Activated effector memory CD4-positive, alpha-beta T cell treated with Interleukin-2 at 50 U/mL for 16 hours (primary cell): ENCODE results near the gene SOX5.

ENCODE experiments used
- DNase-seq: peaks from one replicate; pipeline ENCODE4 v3.0.0-alpha.2; 2020

SOX5 gene

GRCh38 chr12:23585156-23585781 lies 364.2 kb downstream of the SOX5 start:
- no peak for DNase-seq

- DNase-seq, result no peak
Observed at GRCh38 chr12:23581913-23582312, 367.6 kb downstream of the SOX5 start.

- no peak for DNase-seq
Observed at GRCh38 chr12:23579257-23579656, 370.2 kb downstream of the SOX5 start.

- DNase-seq, result no peak
Observed at GRCh38 chr12:23576372-23576771, 373.1 kb downstream of the SOX5 start.

GRCh38 chr12:23569356-23569755 lies 380.1 kb downstream of the SOX5 start:
- DNase-seq, result no peak

- no peak for DNase-seq
Observed at GRCh38 chr12:23566133-23566532, 383.3 kb downstream of the SOX5 start.

- no peak for DNase-seq
Observed at GRCh38 chr12:23564451-23565152, 384.9 kb downstream of the SOX5 start.

- no peak for DNase-seq
Observed at GRCh38 chr12:23561364-23562345, 387.8 kb downstream of the SOX5 start.

GRCh38 chr12:23560611-23561010 lies 388.9 kb downstream of the SOX5 start:
- DNase-seq, result no peak

- no peak for DNase-seq
Observed at GRCh38 chr12:23559268-23559753, 390.2 kb downstream of the SOX5 start.

- no peak for DNase-seq
Observed at GRCh38 chr12:23556661-23557060, 392.8 kb downstream of the SOX5 start.

- DNase-seq, result no peak
Observed at GRCh38 chr12:23555825-23556207, 393.7 kb downstream of the SOX5 start.

- DNase-seq, result no peak
Observed at GRCh38 chr12:23555180-23555824, 394.2 kb downstream of the SOX5 start.

- no peak for DNase-seq
Observed at GRCh38 chr12:23552417-23552816, 397.1 kb downstream of the SOX5 start.

- no peak for DNase-seq
Observed at GRCh38 chr12:23550753-23551152, 398.7 kb downstream of the SOX5 start.

GRCh38 chr12:23548742-23549141 lies 400.7 kb downstream of the SOX5 start:
- DNase-seq, result no peak

GRCh38 chr12:23546756-23547155 lies 402.7 kb downstream of the SOX5 start:
- no peak for DNase-seq

GRCh38 chr12:23543767-23544166 lies 405.7 kb downstream of the SOX5 start:
- DNase-seq, result no peak

- DNase-seq, result no peak
Observed at GRCh38 chr12:23542187-23542586, 407.3 kb downstream of the SOX5 start.

- no peak for DNase-seq
Observed at GRCh38 chr12:23540572-23540971, 408.9 kb downstream of the SOX5 start.

GRCh38 chr12:23536293-23536692 lies 413.2 kb downstream of the SOX5 start:
- DNase-seq, result no peak

GRCh38 chr12:23535441-23535840 lies 414.0 kb downstream of the SOX5 start:
- DNase-seq, result no peak

- no peak for DNase-seq
Observed at GRCh38 chr12:23534196-23534595, 415.3 kb downstream of the SOX5 start.
